Measurements from ENCODE around the gene CTSV. TPM values are rescaled to one million over a fixed set of nuclear protein-coding genes. Genes with fewer than 3 reads are reported as not detected.
"Not testable (repeated sequence)": the region's sequence is repeated elsewhere in the genome, so short reads cannot be mapped to it uniquely, and the experiment has no call there.

Gene CTSV
- polyA plus RNA-seq, 1 donor (not counting 4 experiments of a cell fraction or from before 2014, with no cell fraction given) = 101 TPM

- no peaks in the 10 kb centered on the region for H3K9me3 ChIP-seq (ENCODE audit: control insufficient read depth, low read depth, low read length)
- TF ChIP-seq CTCF (optimal IDR thresholded peaks at IDR 0.05 in 1 of 3, IDR thresholded peaks at IDR 0.05 in 1 of 3, conservative IDR thresholded peaks at IDR 0.05 in 1 of 3; ENCODE audit: extremely low read depth in 1 of 3, insufficient read depth in 2 of 3, low read length in 3 of 3) (no peak), EZH2 (IDR thresholded peaks at IDR 0.05; ENCODE audit: low read length) (no peak)
- dilution Hi-C loops (cut with MboI; ENCODE audit: extremely low pct_ligation_motif_present, low sequenced_read_pairs) = no loop called here
- no peaks in the 10 kb centered on the region for H3K79me2 ChIP-seq (ENCODE audit: control insufficient read depth, insufficient read depth, low read length)
- H3K9ac ChIP-seq (ENCODE audit: control insufficient read depth, extremely low read depth, insufficient read depth, low read length) = no peak overlapping the region
- no peak for DNase-seq (ENCODE audit: low read depth, low spot score)
- no peaks in the 10 kb centered on the region for H3K9me1 ChIP-seq (ENCODE audit: control insufficient read depth, extremely low read depth, insufficient read depth, low read length)
- FAIRE-seq = no peak
- H3K4me1 ChIP-seq (ENCODE audit: control insufficient read depth, extremely low read depth, insufficient read depth, low read length) = no peaks in the 10 kb centered on the region
- no peak overlapping the region for H2AFZ ChIP-seq (ENCODE audit: control insufficient read depth, low read length)
- no peaks in the 10 kb centered on the region for H3K36me3 ChIP-seq (ENCODE audit: control insufficient read depth in 2 of 2, extremely low read depth in 1 of 2, insufficient read depth in 2 of 2, low read length in 2 of 2)
- H3K4me2 ChIP-seq (ENCODE audit: control insufficient read depth, extremely low read depth, insufficient read depth, low read depth, low read length) = no peak overlapping the region
- no peaks in the 10 kb centered on the region for H4K20me1 ChIP-seq (ENCODE audit: control insufficient read depth, extremely low read depth, insufficient read depth, low read length)
- no peak overlapping the region for H3K27ac ChIP-seq (ENCODE audit: control insufficient read depth, insufficient read depth, low read length)
- H3K27me3 ChIP-seq (ENCODE audit: control insufficient read depth, extremely low read depth, insufficient read depth, low read length) = no peaks in the 10 kb centered on the region
- H3K4me3 ChIP-seq (ENCODE audit: control insufficient read depth in 2 of 3, extremely low read depth in 1 of 3, insufficient read depth in 2 of 3, low read depth in 1 of 3, low read length in 3 of 3) = no peak overlapping the region
These were observed 39.4 kb upstream of the CTSV start for GRCh38 chr9:97078362-97078761.

- H3K4me2 ChIP-seq (ENCODE audit: control insufficient read depth, extremely low read depth, insufficient read depth, low read depth, low read length) = no peak overlapping the region
- no peak overlapping the region for H3K27ac ChIP-seq (ENCODE audit: control insufficient read depth, insufficient read depth, low read length)
- no peaks in the 10 kb centered on the region for H3K9me1 ChIP-seq (ENCODE audit: control insufficient read depth, extremely low read depth, insufficient read depth, low read length)
- H3K9ac ChIP-seq (ENCODE audit: control insufficient read depth, extremely low read depth, insufficient read depth, low read length) = no peak overlapping the region
- DNase-seq (ENCODE audit: low read depth, low spot score) (no peak), FAIRE-seq (no peak)
- no peaks in the 10 kb centered on the region for H3K9me3 ChIP-seq (ENCODE audit: control insufficient read depth, low read depth, low read length)
- peaks cover under 1% of the 10 kb centered on the region for H3K4me1 ChIP-seq (ENCODE audit: control insufficient read depth, extremely low read depth, insufficient read depth, low read length)
- no peak overlapping the region for H2AFZ ChIP-seq (ENCODE audit: control insufficient read depth, low read length)
- no peaks in the 10 kb centered on the region for H3K36me3 ChIP-seq (ENCODE audit: control insufficient read depth in 2 of 2, extremely low read depth in 1 of 2, insufficient read depth in 2 of 2, low read length in 2 of 2)
- H3K4me3 ChIP-seq (ENCODE audit: control insufficient read depth in 2 of 3, extremely low read depth in 1 of 3, insufficient read depth in 2 of 3, low read depth in 1 of 3, low read length in 3 of 3) = no peak overlapping the region
- H3K79me2 ChIP-seq (ENCODE audit: control insufficient read depth, insufficient read depth, low read length) = no peaks in the 10 kb centered on the region
- H3K27me3 ChIP-seq (ENCODE audit: control insufficient read depth, extremely low read depth, insufficient read depth, low read length) = no peaks in the 10 kb centered on the region
- dilution Hi-C loops (cut with MboI; ENCODE audit: extremely low pct_ligation_motif_present, low sequenced_read_pairs) = no loop called here
- no peaks in the 10 kb centered on the region for H4K20me1 ChIP-seq (ENCODE audit: control insufficient read depth, extremely low read depth, insufficient read depth, low read length)
- no peak for TF ChIP-seq EZH2 (IDR thresholded peaks at IDR 0.05; ENCODE audit: low read length)
- no peak for TF ChIP-seq CTCF (optimal IDR thresholded peaks at IDR 0.05 in 1 of 3, IDR thresholded peaks at IDR 0.05 in 1 of 3, conservative IDR thresholded peaks at IDR 0.05 in 1 of 3; ENCODE audit: extremely low read depth in 1 of 3, insufficient read depth in 2 of 3, low read length in 3 of 3)
These were observed 38.7 kb upstream of the CTSV start for GRCh38 chr9:97077452-97078295.

GRCh38 chr9:97076731-97077451, 37.9 kb upstream of the CTSV start:
- dilution Hi-C loops (cut with MboI; ENCODE audit: extremely low pct_ligation_motif_present, low sequenced_read_pairs); FAIRE-seq; H3K4me3 ChIP-seq (ENCODE audit: control insufficient read depth in 2 of 3, extremely low read depth in 1 of 3, insufficient read depth in 2 of 3, low read depth in 1 of 3, low read length in 3 of 3); H3K9me1 ChIP-seq (ENCODE audit: control insufficient read depth, extremely low read depth, insufficient read depth, low read length); H2AFZ ChIP-seq (ENCODE audit: control insufficient read depth, low read length); H3K36me3 ChIP-seq (ENCODE audit: control insufficient read depth in 2 of 2, extremely low read depth in 1 of 2, insufficient read depth in 2 of 2, low read length in 2 of 2); DNase-seq (ENCODE audit: low read depth, low spot score); H3K79me2 ChIP-seq (ENCODE audit: control insufficient read depth, insufficient read depth, low read length); H3K9ac ChIP-seq (ENCODE audit: control insufficient read depth, extremely low read depth, insufficient read depth, low read length); H3K4me2 ChIP-seq (ENCODE audit: control insufficient read depth, extremely low read depth, insufficient read depth, low read depth, low read length); H4K20me1 ChIP-seq (ENCODE audit: control insufficient read depth, extremely low read depth, insufficient read depth, low read length); H3K9me3 ChIP-seq (ENCODE audit: control insufficient read depth, low read depth, low read length); H3K27me3 ChIP-seq (ENCODE audit: control insufficient read depth, extremely low read depth, insufficient read depth, low read length); H3K27ac ChIP-seq (ENCODE audit: control insufficient read depth, insufficient read depth, low read length); H3K4me1 ChIP-seq (ENCODE audit: control insufficient read depth, extremely low read depth, insufficient read depth, low read length): not testable (repeated sequence)
